SK-N-SH treated with all-trans-retinoic acid at 6 μM for 48 hours (cell line): ENCODE results near the gene NEAT1.

Experiments
- CSDC2 ChIP-seq: fragments of 250-450 bp; sonication (Bioruptor Pico); IDR thresholded peaks from 2 replicates; pipeline ENCODE4 v1.5.0; 2020; ENCODE audit warnings: mild to moderate bottlenecking, moderate library complexity
- CSRNP3 ChIP-seq: fragments of 250-450 bp; sonication (Bioruptor Pico); IDR thresholded peaks from 2 replicates; pipeline ENCODE4 v1.5.1; 2021; ENCODE audit warnings: mild to moderate bottlenecking, moderate library complexity
- GLIS3 ChIP-seq: fragments of 250-450 bp; sonication (Bioruptor Pico); IDR thresholded peaks from 2 replicates; pipeline ENCODE4 v1.5.0; 2020; ENCODE audit warnings: mild to moderate bottlenecking, moderate library complexity
- PPARA ChIP-seq: fragments of 250-450 bp; sonication (Bioruptor Pico); IDR thresholded peaks from 2 replicates; pipeline ENCODE4 v1.5.0; 2020; ENCODE audit warnings: mild to moderate bottlenecking, borderline replicate concordance
- TOX ChIP-seq: fragments of 250-450 bp; sonication (Bioruptor Pico); IDR thresholded peaks from 2 replicates; pipeline ENCODE4 v1.8.0; 2021; ENCODE audit warnings: mild to moderate bottlenecking, moderate library complexity, borderline replicate concordance
- ZC3H10 ChIP-seq: fragments of 250-450 bp; sonication (Bioruptor Pico); IDR thresholded peaks from 2 replicates; pipeline ENCODE4 v1.5.1; 2021; ENCODE audit warnings: mild to moderate bottlenecking, moderate library complexity
- ZFP3 ChIP-seq: fragments of 250-450 bp; sonication (Bioruptor Pico); IDR thresholded peaks from 2 replicates; pipeline ENCODE4 v1.5.0; 2020; ENCODE audit warnings: mild to moderate bottlenecking, moderate library complexity
- ZFP30 ChIP-seq: fragments of 450-650 bp; formaldehyde crosslinking; IDR thresholded peaks from 2 replicates; pipeline ENCODE4 v1.5.0; 2022; ENCODE audit warnings: mild to moderate bottlenecking, moderate library complexity
- ZNF70 ChIP-seq: fragments of 450-650 bp; formaldehyde crosslinking; IDR thresholded peaks from 2 replicates; pipeline ENCODE4 v1.5.0; 2020; ENCODE audit warnings: mild to moderate bottlenecking, moderate library complexity
- TF ChIP-seq, protein P1 (sequence below): fragments of 250-450 bp; sonication (Bioruptor Pico); IDR thresholded peaks from 2 replicates; pipeline ENCODE4 v1.8.0; 2020; ENCODE audit warnings: mild to moderate bottlenecking, moderate library complexity, borderline replicate concordance
- TF ChIP-seq, protein P2 (sequence below): fragments of 250-450 bp; sonication (Bioruptor Pico); IDR thresholded peaks from 2 replicates; pipeline ENCODE4 v1.8.0; 2021; ENCODE audit warnings: low read depth, mild to moderate bottlenecking, moderate library complexity, borderline replicate concordance

DNA sequence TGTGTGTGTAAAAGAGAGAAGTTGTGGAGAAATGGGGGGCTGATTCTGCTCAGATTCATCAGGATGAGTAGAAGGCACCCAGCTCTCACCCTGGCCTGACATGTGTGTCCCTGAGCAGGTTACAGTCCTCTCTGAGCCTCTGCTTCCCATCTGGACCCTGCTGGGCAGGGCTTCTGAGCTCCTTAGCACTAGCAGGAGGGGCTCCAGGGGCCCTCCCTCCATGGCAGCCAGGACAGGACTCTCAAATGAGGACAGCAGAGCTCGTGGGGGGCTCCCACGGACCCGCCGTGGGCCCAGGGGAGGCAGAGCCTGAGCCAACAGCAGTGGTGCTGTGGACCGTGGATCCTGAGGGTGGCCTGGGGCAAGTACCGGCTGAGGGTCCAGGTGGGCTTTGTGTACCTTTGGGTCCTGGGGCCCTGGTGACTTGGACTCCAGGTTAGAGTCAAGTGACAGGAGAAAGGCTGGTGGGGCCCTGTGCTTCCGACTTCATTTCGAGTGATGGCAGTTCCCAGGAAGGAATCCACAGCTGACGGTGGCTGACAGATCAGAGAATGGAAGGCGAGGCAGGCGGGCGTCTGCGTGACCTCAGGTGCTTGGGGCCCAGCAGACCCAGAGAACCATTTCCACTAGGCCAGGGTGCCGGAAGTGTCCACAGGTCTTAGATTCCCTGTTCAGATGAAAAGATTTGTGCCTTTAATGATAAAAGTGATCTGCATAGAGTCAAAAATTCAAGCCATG lies 21.9 kb downstream of the NEAT1 start:
- TF ChIP-seq, protein P1, sequence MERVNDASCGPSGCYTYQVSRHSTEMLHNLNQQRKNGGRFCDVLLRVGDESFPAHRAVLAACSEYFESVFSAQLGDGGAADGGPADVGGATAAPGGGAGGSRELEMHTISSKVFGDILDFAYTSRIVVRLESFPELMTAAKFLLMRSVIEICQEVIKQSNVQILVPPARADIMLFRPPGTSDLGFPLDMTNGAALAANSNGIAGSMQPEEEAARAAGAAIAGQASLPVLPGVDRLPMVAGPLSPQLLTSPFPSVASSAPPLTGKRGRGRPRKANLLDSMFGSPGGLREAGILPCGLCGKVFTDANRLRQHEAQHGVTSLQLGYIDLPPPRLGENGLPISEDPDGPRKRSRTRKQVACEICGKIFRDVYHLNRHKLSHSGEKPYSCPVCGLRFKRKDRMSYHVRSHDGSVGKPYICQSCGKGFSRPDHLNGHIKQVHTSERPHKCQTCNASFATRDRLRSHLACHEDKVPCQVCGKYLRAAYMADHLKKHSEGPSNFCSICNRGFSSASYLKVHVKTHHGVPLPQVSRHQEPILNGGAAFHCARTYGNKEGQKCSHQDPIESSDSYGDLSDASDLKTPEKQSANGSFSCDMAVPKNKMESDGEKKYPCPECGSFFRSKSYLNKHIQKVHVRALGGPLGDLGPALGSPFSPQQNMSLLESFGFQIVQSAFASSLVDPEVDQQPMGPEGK (CRISPR knock-in tag) = peak; percentile 78
- no peak; the same call in 1 of the 2 replicates for TF ChIP-seq ZFP30 (CRISPR knock-in tag)
- TF ChIP-seq, protein P2, sequence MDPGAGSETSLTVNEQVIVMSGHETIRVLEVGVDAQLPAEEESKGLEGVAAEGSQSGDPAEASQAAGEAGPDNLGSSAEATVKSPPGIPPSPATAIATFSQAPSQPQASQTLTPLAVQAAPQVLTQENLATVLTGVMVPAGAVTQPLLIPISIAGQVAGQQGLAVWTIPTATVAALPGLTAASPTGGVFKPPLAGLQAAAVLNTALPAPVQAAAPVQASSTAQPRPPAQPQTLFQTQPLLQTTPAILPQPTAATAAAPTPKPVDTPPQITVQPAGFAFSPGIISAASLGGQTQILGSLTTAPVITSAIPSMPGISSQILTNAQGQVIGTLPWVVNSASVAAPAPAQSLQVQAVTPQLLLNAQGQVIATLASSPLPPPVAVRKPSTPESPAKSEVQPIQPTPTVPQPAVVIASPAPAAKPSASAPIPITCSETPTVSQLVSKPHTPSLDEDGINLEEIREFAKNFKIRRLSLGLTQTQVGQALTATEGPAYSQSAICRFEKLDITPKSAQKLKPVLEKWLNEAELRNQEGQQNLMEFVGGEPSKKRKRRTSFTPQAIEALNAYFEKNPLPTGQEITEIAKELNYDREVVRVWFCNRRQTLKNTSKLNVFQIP (CRISPR knock-in tag) = no peak
- TF ChIP-seq CSDC2 = no peak
- no peak for TF ChIP-seq GLIS3 (CRISPR knock-in tag)
- TF ChIP-seq CSRNP3 (CRISPR knock-in tag) = no peak
- peak; percentile 73 for TF ChIP-seq ZC3H10 (CRISPR knock-in tag)
- TF ChIP-seq ZFP3 (CRISPR knock-in tag) = no peak
- no peak for TF ChIP-seq PPARA (CRISPR knock-in tag)
- TF ChIP-seq TOX (CRISPR knock-in tag) = no peak; the same call in 1 of the 2 replicates
- no peak for TF ChIP-seq ZNF70 (CRISPR knock-in tag)
